Right atrium auricular region (tissue), 2 donors: ENCODE results near the gene SLC12A8. TPM values are rescaled to one million over a fixed set of nuclear protein-coding genes. Genes with fewer than 3 reads are reported as not detected.
"Not testable (repeated sequence)": the region's sequence is repeated elsewhere in the genome, so short reads cannot be mapped to it uniquely, and the experiment has no call there.

Experiments used
- DNase-seq: peaks from one replicate; pipeline ENCODE4 v3.0.0-alpha.2; 2019; ENCODE audit warnings: low spot score
- H3K27ac ChIP-seq, 2 donors: fragments of 200-600 bp; sonication (generic); 1 replicate in 1 of 2; 2 replicates in 1 of 2; pipeline ENCODE4 v1.5.1; 2016 to 2019
- H3K27me3 ChIP-seq, 2 donors: fragments of 200-600 bp; sonication (generic); one replicate each; pipeline versions ENCODE4 v1.5.1 to v1.6.0; 2017 to 2019
- H3K36me3 ChIP-seq: fragments of 200-600 bp; sonication (generic); one replicate; pipeline ENCODE4 v1.5.1; 2016
- H3K4me1 ChIP-seq, 2 donors: fragments of 200-600 bp; sonication (generic); one replicate each; pipeline versions ENCODE4 v1.5.1 to v1.6.0; 2017 to 2019
- H3K4me3 ChIP-seq, 2 donors: fragments of 200-600 bp; sonication (generic); 1 replicate in 1 of 2; 2 replicates in 1 of 2; pipeline ENCODE4 v1.5.1; 2017 to 2019; ENCODE audit warnings: mild to moderate bottlenecking in 1 of 2, moderate library complexity in 1 of 2
- H3K9me3 ChIP-seq, 2 donors: fragments of 200-600 bp; sonication (generic); one replicate each; pipeline ENCODE4 v1.5.1; 2019
- total RNA-seq, 2 donors: library from RNA; depleted of rRNA; stranded (reverse); fragments of >200 nt; gene quantifications; one replicate each; pipeline ENCODE4 v1.1.0, GENCODE V29; 2016
- TF ChIP-seq, protein P1 (sequence below), 2 donors: fragments of 200-600 bp; sonication (generic); IDR thresholded peaks; one replicate each; pipeline ENCODE4 v1.5.1; 2019; ENCODE audit warnings: antibody characterized with exemption in 2 of 2

SLC12A8 gene
- total RNA-seq, 2 donors from 2014 or later = 1.1 to 1.9 TPM

DNA sequence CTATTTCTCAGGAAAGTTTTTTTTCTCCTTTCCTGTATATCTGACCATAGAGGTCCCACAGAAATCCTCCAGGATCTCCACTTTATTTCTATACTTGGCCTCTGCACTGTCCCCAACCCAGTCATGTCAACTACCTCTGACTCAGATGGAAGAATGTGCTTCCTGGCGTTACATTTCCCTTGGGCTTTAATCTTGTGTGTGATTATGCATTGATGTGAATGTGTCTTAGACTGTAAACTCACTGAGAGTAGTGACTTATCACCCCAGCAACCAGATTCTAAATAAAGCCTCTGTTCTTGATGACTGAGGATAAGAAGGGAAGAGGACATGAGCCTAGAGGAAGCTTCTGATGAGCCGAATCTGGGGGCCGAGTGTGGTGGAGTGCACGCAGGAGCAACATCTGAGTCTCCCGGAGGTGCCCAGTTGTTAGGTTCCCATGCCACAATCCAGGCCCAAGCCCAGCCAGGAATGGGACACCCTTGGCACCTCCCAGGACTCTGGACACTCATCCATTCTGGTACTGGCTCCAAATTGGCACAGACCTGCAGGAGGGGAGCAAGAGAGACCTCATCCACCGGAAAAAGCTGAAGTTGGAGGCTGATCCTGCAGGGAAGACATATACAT is 124.7 kb downstream of the SLC12A8 start:
- DNase-seq = no peak
- Histone ChIP-seq H3K4me3 (no peak overlapping the region), H3K27me3 (no peaks in the 10 kb centered on the region), H3K9me3 (peaks cover 0 to 8% of the 10 kb centered on the region in 2 donors), H3K36me3 (no peaks in the 10 kb centered on the region), H3K4me1 (peaks cover 0 to 7% of the 10 kb centered on the region in 2 donors), H3K27ac (no peak overlapping the region)
- TF ChIP-seq, protein P1, sequence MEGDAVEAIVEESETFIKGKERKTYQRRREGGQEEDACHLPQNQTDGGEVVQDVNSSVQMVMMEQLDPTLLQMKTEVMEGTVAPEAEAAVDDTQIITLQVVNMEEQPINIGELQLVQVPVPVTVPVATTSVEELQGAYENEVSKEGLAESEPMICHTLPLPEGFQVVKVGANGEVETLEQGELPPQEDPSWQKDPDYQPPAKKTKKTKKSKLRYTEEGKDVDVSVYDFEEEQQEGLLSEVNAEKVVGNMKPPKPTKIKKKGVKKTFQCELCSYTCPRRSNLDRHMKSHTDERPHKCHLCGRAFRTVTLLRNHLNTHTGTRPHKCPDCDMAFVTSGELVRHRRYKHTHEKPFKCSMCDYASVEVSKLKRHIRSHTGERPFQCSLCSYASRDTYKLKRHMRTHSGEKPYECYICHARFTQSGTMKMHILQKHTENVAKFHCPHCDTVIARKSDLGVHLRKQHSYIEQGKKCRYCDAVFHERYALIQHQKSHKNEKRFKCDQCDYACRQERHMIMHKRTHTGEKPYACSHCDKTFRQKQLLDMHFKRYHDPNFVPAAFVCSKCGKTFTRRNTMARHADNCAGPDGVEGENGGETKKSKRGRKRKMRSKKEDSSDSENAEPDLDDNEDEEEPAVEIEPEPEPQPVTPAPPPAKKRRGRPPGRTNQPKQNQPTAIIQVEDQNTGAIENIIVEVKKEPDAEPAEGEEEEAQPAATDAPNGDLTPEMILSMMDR (IDR thresholded peaks at IDR 0.05) = no peak

DNA sequence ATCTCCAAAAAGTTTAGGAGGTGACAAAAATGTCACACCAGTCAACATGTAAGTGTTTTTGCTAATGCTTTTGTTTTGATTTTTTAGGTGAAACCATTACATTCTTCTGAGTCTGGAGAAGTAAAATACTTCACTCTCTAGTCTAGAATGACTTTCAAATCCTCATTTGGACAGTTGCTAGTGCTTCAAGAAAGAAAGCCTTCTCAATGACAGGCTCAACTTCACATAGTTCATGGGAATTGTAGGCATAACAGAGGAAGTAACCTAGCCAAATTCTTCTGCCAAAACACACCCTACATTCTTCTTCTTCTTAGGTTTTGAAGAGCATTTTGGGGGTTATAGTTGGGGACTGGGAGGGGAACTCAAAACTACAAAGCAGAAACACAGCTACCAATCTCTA is 127.4 kb downstream of the SLC12A8 start:
- peaks cover 0 to 7% of the 10 kb centered on the region in 2 donors for H3K4me1 ChIP-seq
- H3K27me3 ChIP-seq = no peaks in the 10 kb centered on the region
- no peaks in the 10 kb centered on the region for H3K9me3 ChIP-seq
- no peak overlapping the region for H3K4me3 ChIP-seq
- no peaks in the 10 kb centered on the region for H3K36me3 ChIP-seq
- no peak overlapping the region for H3K27ac ChIP-seq
- no peak for DNase-seq
- TF ChIP-seq, protein P1 (IDR thresholded peaks at IDR 0.05) = no peak

GRCh38 chr3:125083776-125084175 is 128.8 kb downstream of the SLC12A8 start:
- Histone ChIP-seq H3K36me3 (no peaks in the 10 kb centered on the region), H3K4me1 (peaks cover 0 to 7% of the 10 kb centered on the region in 2 donors), H3K9me3 (no peaks in the 10 kb centered on the region), H3K27me3 (no peaks in the 10 kb centered on the region), H3K4me3 (no peak overlapping the region), H3K27ac (no peak overlapping the region)
- DNase-seq = no peak
- TF ChIP-seq, protein P1 (IDR thresholded peaks at IDR 0.05) = no peak

DNA sequence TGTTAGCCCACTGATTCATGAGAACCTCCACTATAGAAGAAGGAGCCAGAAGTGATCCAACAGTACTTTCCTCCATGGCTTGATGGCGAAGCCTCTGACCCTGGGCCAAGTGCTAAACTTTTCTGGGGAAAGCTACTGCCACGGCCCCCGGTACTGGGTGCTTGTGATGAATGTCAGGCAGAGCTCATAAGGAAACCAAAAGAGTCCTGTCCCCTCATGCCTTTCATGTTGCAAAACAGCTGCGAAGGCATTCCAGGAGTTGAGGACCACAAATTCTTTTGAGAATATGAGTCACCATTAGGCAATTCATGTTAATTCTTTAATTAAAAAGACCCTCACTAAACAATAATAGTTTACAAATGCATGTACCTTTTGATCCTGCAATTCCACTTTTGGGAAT is 130.2 kb downstream of the SLC12A8 start:
- not testable (repeated sequence) for H3K27me3 ChIP-seq, H3K4me3 ChIP-seq, H3K9me3 ChIP-seq

DNA sequence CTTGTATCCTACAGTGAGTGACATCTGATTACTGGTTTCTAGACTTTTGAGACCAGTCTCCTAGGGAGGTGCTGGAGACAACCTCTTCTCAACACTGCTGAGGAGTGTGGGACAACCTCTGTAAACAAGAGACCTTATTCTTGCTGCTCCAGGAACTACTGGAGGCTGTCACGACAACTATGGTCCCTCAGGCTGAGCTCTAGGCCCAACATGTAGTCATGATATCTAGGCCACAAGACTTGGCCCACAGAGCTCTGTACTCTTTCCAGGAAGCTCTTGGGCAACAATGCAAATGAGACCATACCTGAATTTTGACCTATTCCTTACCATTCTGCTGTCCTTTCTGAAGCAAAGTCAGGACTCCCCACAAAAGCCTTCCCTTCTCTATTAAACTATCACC is 132.5 kb downstream of the SLC12A8 start:
- H3K9me3 ChIP-seq = no peaks in the 10 kb centered on the region
- DNase-seq = no peak
- TF ChIP-seq, protein P1 (IDR thresholded peaks at IDR 0.05) = no peak
- H3K36me3 ChIP-seq = no peaks in the 10 kb centered on the region
- H3K27ac ChIP-seq = no peak overlapping the region
- no peak overlapping the region for H3K4me3 ChIP-seq
- no peaks in the 10 kb centered on the region for H3K27me3 ChIP-seq
- H3K4me1 ChIP-seq = no peaks in the 10 kb centered on the region

More for the DNA sequence above, 130.2 kb downstream of the SLC12A8 start:
- DNase-seq, H3K36me3 ChIP-seq, H3K4me1 ChIP-seq, H3K27ac ChIP-seq: not testable (repeated sequence)

GRCh38 chr3:125079675-125080045 is 132.9 kb downstream of the SLC12A8 start:
- Histone ChIP-seq H3K27ac (no peak overlapping the region), H3K9me3 (no peaks in the 10 kb centered on the region), H3K27me3 (no peaks in the 10 kb centered on the region), H3K4me3 (no peak overlapping the region), H3K36me3 (no peaks in the 10 kb centered on the region), H3K4me1 (no peaks in the 10 kb centered on the region)
- no peak for DNase-seq
- TF ChIP-seq, protein P1 (IDR thresholded peaks at IDR 0.05) = no peak
